ENCODE data around the gene FERMT2.

FERMT2 gene

GRCh38 chr14:52974406-52974805 lies 23.6 kb upstream of the FERMT2 start:
- H3K4me3 ChIP-seq (ENCODE audit: low read length, poor library complexity, severe bottlenecking) = no peak overlapping the region
- H3K27me3 ChIP-seq (ENCODE audit: insufficient read depth, low read length, poor library complexity, severe bottlenecking) = no peaks in the 10 kb centered on the region
- no peak overlapping the region for H3K4me2 ChIP-seq (ENCODE audit: low read depth, low read length, poor library complexity, severe bottlenecking)
- no peak for TF ChIP-seq CTCF (conservative IDR thresholded peaks at IDR 0.05; ENCODE audit: low read length)
- TF ChIP-seq EZH2phosphoT487 (IDR thresholded peaks at IDR 0.05; ENCODE audit: borderline replicate concordance) = no peak
- H4K20me1 ChIP-seq (ENCODE audit: insufficient read depth, low read length, poor library complexity, severe bottlenecking) = no peaks in the 10 kb centered on the region
- no peak overlapping the region for H2AFZ ChIP-seq (ENCODE audit: low read length)
- no peaks in the 10 kb centered on the region for H3K79me2 ChIP-seq (ENCODE audit: insufficient read depth, low read length)
- H3F3A ChIP-seq (ENCODE audit: low read depth) = no peaks in the 10 kb centered on the region
- H3K36me3 ChIP-seq (ENCODE audit: insufficient read depth, low read length) = no peaks in the 10 kb centered on the region
- no peaks in the 10 kb centered on the region for H3K9me3 ChIP-seq (ENCODE audit: insufficient read depth, low read depth, low read length)
- H3K9ac ChIP-seq (ENCODE audit: low read depth, low read length, poor library complexity, severe bottlenecking) = no peak overlapping the region
- H3K4me1 ChIP-seq (ENCODE audit: insufficient read depth, low read length, poor library complexity, severe bottlenecking) = no peaks in the 10 kb centered on the region
- H3K9me2 ChIP-seq (replicated peaks; ENCODE audit: low read depth, low read length) = 0 out of 2 replicates have a peak, but pooled peaks cover 4% of the 10 kb centered on the region

GRCh38 chr14:52961060-52961639 lies 10.3 kb upstream of the FERMT2 start:
- Histone ChIP-seq H3K4me2 (ENCODE audit: low read depth, low read length, poor library complexity, severe bottlenecking) (no peak overlapping the region), H3K9me3 (ENCODE audit: insufficient read depth, low read depth, low read length) (no peaks in the 10 kb centered on the region), H3K4me1 (ENCODE audit: insufficient read depth, low read length, poor library complexity, severe bottlenecking) (no peaks in the 10 kb centered on the region), H3K4me3 (ENCODE audit: low read length, poor library complexity, severe bottlenecking) (no peak overlapping the region), H3K27me3 (ENCODE audit: insufficient read depth, low read length, poor library complexity, severe bottlenecking) (no peaks in the 10 kb centered on the region), H2AFZ (ENCODE audit: low read length) (peak overlapping the region; percentile 11), H4K20me1 (ENCODE audit: insufficient read depth, low read length, poor library complexity, severe bottlenecking) (no peaks in the 10 kb centered on the region), H3K9me2 (replicated peaks; ENCODE audit: low read depth, low read length) (no peaks in the 10 kb centered on the region), H3K9ac (ENCODE audit: low read depth, low read length, poor library complexity, severe bottlenecking) (no peak overlapping the region), H3K79me2 (ENCODE audit: insufficient read depth, low read length) (no peaks in the 10 kb centered on the region), H3K36me3 (ENCODE audit: insufficient read depth, low read length) (no peaks in the 10 kb centered on the region), H3F3A (ENCODE audit: low read depth) (no peaks in the 10 kb centered on the region)
- TF ChIP-seq EZH2phosphoT487 (IDR thresholded peaks at IDR 0.05; ENCODE audit: borderline replicate concordance) = no peak
- peak; percentile 90 for TF ChIP-seq CTCF (conservative IDR thresholded peaks at IDR 0.05; ENCODE audit: low read length)

- Histone ChIP-seq H3F3A (ENCODE audit: low read depth) (no peaks in the 10 kb centered on the region), H3K4me2 (ENCODE audit: low read depth, low read length, poor library complexity, severe bottlenecking) (no peak overlapping the region), H3K9me2 (replicated peaks; ENCODE audit: low read depth, low read length) (no peaks in the 10 kb centered on the region), H3K4me1 (ENCODE audit: insufficient read depth, low read length, poor library complexity, severe bottlenecking) (no peaks in the 10 kb centered on the region), H3K27me3 (ENCODE audit: insufficient read depth, low read length, poor library complexity, severe bottlenecking) (no peaks in the 10 kb centered on the region), H3K79me2 (ENCODE audit: insufficient read depth, low read length) (no peaks in the 10 kb centered on the region), H3K36me3 (ENCODE audit: insufficient read depth, low read length) (no peaks in the 10 kb centered on the region), H3K4me3 (ENCODE audit: low read length, poor library complexity, severe bottlenecking) (no peak overlapping the region), H3K9me3 (ENCODE audit: insufficient read depth, low read depth, low read length) (no peaks in the 10 kb centered on the region), H2AFZ (ENCODE audit: low read length) (peak overlapping the region; percentile 11), H4K20me1 (ENCODE audit: insufficient read depth, low read length, poor library complexity, severe bottlenecking) (no peaks in the 10 kb centered on the region), H3K9ac (ENCODE audit: low read depth, low read length, poor library complexity, severe bottlenecking) (no peak overlapping the region)
- TF ChIP-seq EZH2phosphoT487 (IDR thresholded peaks at IDR 0.05; ENCODE audit: borderline replicate concordance) (no peak), CTCF (conservative IDR thresholded peaks at IDR 0.05; ENCODE audit: low read length) (no peak)
Observed at GRCh38 chr14:52960627-52961026, 9.8 kb upstream of the FERMT2 start.
